Activated CD4-positive, alpha-beta T cell treated with anti-CD3 and anti-CD28 coated beads, Interleukin-2, amount 50 U/mL, for 48 hours (primary cell): ENCODE measurements around the gene FER1L5.
"Not testable (repeated sequence)": the region's sequence is repeated elsewhere in the genome, so short reads cannot be mapped to it uniquely, and the experiment has no call there.

Experiments used
- DNase-seq, 2 experiments: peaks; one replicate each; pipeline ENCODE4 v3.0.0-alpha.2; 2020

The FER1L5 gene

DNA sequence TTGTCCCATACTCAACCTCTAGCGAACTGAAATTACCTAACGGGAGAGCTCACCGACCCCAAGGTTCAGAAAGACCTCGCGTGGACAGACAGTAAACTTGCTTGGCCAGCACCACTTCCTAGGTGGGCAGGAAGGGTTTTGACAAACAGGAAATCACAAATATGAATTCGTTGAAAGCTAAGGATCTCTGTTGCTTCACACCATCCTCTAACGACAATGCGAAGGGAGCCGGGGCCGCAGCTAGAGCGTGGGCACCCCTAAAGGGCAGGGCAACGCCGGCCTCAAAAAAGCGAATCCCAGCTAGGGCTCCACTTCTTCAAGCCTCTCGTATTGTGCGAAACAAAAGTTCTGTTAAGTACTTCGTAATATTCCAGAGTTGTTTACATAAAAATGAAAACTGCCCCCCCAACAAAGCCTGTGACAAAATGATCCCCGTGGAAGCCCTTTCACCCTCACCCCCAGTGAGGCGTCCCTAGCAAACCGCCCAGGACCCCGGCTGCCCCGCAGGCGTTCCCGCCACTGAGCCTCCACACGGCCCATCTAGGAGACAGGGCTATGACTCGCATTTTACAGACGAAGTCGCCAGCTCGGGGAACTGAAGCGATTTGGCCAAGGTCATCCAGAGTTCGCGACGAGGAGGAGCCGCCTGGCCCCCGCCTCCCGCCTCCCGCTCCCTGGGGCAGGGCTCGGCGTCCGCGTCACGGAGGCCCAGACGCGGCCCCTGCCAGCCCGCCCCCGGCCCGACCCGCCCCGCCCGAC, 5.0 kb upstream of the FER1L5 start:
- peak; percentile 80 to 86 for DNase-seq

DNA sequence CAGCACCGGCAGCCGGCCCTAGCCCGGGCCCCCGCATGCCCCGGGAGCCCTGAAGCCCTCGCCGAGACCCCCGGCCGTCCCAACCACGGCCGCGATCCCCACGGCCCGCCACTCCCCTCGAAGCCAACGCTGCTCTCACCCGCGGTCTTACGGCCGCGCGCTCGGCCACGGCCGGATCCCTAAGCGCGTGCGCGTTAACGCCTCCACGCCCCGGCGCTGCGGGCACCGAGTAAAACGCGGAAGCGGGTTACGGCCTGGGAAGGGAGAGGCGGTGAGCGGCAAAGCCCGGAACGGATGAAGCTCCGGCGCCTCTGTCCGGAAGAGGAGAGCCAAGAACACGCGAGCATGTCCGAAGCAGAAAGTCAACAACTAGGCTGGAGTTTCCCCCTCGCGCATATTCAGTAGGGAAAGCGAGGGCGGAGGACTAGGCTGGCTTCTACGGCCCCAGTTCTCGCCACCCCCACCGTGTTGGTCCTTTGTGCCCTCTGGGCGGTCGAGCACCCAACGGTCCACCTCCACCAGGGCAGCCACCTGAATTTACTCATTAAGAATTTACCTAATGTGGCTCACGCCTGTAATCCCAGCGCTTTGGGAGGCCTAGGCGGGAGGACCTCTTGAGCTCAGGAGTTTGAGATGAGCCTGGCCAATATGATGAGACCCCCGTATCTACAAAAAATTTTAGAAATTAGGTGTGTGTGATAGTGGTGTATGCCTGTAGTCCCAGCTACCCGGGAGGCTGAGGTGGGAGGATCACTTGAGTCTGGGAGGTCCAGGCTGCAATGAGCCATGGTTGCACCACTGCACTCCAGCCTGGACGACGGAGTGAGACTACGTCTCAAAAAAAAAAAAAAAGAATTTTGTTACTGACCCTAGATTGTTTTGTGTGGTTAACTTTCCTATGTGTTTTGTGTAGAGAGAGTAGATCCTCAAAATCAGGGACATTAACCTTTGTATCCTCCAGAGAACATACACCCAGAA, 4.1 kb upstream of the FER1L5 start, which contains the start of gene KANSL3:
TSS of gene KANSL3 (minus strand) at position 169 of the 978 bp plus-strand sequence. CDS start 1,177 bp downstream, outside the sequence.
- DNase-seq, result peak; percentile 90 to 91

DNA sequence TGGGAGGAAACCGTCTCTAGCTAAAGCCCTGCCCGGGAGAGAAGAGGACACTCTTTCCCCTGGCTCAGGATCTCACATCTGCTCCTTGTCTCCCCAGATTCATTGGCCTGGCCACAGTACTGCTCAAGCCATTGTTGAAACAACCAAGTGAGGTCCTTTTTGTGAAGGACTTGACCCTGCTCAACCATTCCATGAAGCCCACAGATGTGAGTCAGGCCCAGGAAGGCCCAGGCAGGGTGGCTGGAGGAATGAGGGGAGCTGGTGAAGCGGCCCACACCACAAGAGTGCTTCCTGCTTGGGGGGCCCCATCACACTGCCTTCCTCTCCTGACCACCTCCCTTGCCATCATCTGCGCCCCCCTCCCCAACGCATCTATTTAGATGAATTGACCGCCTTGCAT, 5.1 kb downstream of the FER1L5 start:
- DNase-seq, result no peak

DNA sequence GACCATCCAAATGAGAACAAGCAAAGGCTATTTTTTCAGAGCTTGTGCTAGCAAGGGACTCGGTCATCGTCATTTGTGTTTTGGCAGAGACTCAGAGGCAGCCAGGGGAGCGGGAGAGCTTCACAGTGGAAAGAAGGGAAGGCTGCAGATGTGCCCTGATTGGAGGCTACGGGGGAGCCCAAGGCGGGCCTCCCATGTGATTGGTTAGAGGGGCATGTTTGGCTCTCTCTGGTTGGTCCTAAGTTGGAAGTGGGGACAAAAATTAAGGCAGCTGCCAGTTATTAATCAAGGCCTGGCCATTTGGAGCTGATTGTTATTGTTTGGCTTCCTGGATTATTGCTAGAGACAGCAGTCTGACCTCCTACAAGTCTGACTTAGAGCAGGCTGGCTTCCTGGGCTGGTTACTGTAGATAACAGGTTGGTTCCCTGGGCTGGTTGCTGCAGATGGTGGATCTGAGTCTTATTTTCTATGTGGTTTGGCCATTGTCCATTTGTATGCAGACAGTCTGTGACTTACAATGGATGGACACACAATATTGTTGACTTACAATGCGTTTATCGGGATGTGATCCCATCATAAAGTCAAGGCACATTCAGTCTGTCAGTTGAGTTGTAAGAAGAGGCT, 5.9 kb downstream of the FER1L5 start:
- no peak for DNase-seq

DNA sequence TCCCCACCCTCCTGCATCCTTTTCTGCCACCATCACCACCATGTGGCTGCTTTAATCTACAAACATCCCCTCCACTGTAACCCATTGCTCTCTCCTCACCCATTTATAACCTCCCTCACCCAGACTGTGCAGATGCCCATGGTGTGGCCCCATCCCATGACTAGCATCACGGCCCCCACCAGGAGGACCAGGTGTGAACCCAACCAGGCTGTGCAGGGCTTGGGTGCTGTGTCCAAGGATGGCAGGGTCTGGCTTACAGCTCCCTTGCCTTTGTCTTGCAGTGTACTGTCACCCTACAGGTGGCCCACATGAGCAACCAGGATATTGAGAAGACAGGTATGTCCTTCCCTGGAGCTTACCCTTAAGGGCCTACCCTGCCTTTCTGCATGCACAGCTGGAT, 6.8 kb downstream of the FER1L5 start:
- no peak for DNase-seq

DNA sequence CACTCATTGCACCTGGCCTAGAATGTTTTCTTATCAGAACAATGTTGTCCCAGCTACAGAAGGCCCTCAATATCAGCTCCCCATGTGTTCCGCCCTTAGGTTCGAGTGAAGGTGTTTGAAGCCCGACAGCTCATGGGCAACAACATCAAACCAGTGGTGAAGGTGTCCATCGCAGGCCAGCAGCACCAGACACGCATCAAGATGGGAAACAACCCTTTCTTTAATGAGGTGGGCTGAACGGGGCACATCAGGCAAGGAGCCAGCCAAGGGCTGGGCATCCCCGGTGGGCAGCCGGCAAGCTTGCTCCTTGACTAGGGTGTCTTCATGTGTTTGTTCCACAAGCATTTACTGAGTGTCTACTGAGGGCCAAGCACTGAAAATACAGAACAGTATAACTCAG, 9.2 kb downstream of the FER1L5 start:
- DNase-seq, result no peak

DNA sequence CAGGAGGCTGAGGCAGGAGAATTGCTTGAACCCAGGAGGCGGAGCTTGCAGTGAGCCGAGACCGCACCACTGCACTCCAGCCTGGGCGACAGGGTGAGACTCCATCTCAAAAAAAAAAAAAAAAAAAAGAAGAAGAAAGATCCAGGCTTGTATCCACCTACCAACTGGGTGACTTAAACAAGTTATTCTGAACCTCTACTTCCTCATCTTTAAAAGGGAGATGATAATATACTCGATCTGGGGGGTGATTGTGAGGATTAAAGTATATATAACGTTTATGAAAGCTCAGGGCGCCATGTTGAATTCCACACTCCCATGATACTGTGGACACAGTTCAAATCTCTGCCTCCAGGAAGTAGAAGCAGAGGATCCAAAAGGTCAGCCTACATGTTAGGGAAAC, 12.2 kb downstream of the FER1L5 start:
- DNase-seq, result not testable (repeated sequence)

DNA sequence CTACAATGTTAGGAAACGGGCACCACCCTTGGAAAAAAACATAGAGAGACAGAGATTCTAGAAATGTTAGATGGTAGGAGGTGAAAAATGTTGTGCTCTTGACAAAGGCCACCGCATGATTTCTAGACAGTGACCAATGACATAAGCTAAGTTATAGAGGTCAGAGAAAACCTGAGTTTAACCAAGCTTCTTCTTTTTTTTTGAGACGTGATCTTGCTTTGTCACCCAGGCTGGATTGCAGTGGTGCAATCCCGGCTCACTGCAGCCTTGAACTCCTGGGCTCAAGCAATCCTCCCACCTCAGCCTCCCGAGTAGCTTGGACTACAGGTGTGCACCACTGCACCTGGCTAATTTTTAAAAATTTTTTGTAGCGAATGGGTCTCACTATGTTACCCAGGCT, 13.0 kb downstream of the FER1L5 start:
- no peak for DNase-seq

DNA sequence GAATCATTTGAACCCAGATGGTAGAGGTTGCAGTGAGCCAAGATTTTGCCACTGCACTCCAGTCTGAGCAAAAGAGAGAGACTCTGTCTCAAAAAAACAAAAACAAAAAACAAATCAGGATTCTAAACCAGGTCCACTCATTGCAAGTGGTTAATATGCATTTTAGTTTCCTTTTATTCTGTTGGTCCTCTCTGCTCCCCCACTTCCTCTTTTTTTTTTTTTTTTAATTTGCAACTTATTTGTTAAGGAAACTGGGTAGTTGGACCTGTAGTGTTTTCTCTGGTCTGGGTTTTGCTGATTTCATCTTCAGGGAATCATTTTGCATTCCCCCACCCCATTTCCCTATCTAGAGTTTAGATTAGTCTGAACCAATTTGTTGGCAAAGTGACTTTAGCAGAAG, 14.0 kb downstream of the FER1L5 start:
- DNase-seq, result no peak

DNA sequence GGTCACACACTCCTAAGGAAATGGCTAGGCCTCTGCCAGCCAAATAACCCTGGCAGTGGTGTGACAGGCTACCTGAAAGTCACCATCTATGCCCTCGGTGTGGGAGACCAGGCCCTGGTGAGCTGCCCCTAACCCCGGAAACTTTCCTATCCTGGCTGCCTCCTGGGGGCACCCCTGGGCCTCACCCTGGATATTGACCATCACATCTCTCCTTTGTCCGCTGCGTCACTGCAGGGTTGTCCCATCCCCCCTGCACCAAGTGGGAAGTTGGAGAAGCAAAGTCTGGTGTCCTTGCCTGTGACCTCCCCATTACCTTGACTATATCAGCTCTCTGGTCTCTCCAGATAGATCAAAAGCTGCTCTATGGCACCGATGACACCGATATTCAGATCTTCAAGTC, 18.8 kb downstream of the FER1L5 start:
- no peak for DNase-seq

DNA sequence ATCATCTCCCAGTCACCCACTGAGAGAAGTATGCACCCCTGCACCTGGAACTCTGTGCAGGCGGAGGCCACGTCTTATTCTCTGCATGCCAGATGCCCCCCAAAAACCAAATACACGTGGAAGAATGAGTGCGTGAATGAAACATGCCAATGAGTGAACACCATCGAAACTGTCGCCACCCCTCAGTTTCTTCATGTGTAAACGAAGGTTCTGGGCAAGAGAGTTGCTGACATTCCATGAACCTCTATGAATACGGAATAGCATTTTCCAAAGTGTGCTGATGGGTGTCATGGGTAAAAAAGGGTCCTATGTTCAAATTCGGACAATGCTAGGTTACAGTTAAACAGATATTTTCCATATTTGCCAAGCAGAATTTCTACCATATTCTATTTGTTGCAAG, 19.8 kb downstream of the FER1L5 start:
- DNase-seq, result no peak

DNA sequence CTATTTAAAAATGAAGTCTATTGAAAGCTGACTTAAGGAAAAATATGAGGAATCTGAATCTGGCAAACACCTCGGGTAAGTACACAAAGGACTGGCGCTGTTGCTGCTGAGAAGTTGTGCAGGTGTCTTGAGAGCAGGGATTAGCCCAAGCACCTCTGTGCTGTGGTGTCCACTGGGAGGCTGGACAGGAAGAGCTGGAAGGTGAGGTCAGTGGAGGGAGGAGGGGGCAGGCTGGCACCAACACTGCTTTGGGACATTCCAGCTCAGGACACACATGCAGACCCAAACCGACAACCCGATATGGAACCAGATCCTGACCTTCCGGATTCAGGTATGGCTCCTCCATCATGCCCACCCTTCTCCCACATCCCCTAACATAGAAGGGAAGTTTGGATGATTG, 20.6 kb downstream of the FER1L5 start:
- DNase-seq, result no peak

DNA sequence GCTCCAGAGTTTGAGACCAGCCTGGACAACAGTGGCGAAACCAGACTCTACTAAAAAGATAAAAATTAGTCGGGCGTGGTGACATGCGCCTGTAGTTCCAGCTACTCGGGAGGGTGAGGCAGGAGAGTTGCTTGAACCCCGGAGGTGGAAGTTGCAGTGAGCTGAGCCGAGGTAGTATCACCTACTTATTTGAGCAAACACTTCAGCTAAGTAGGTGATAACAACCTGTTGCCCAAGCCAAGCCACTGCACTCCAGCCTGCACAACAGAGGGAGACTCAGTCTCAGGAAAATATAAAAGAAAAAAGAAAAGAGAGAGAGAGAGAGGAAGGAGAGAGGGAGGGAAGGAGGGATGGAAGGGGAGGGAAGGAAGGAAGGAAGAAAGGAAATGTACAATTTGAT, 21.3 kb downstream of the FER1L5 start:
- no peak for DNase-seq

DNA sequence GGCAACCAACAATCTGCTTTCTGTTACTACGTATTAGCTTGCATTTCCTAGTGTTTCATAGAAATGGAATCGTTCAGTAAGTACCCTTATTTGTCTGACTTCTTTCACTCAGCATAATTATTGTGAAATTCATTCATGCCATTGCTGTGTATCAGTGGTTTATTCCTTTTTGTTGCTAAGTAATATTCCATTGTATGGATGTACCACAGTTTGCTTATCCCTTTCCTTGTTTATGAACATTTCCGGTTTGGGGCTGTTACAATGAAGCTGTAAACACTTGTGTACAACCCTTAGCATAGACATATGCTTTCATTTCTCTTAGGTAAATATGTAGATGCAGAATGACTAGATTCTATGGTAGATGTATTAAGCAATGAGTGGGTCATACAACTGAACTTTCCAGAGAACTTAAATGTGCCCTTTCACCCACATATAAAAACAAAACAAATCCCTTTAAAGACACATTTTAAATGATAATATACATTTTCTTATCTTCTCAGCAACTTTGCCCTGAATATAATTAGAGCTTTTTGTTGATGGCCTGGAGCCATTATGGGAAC, 21.9 kb downstream of the FER1L5 start:
- DNase-seq, result no peak

DNA sequence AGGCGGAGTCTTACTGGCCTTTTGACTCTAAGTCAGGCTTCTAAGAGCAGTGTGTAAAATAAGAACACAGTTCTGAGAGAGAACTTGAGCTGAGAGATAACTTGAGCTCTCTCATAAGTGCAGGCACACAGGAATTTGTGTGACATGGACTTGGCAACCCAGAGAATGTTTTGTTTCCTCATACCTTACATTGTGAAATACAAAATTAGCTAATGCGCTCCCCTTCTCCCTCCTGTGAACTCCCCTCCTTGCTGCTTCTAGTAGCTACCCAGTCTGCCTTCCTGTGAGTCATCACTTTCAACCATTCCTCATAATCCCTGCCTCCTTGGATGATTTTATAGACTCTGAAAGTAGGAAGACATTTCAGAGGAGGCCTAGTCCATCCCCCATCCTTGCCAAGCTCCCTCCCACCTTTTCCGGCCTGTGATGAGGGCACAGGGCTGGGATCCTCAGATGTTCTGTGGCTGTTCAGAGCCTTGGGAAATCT, 22.6 kb downstream of the FER1L5 start:
- no peak for DNase-seq

DNA sequence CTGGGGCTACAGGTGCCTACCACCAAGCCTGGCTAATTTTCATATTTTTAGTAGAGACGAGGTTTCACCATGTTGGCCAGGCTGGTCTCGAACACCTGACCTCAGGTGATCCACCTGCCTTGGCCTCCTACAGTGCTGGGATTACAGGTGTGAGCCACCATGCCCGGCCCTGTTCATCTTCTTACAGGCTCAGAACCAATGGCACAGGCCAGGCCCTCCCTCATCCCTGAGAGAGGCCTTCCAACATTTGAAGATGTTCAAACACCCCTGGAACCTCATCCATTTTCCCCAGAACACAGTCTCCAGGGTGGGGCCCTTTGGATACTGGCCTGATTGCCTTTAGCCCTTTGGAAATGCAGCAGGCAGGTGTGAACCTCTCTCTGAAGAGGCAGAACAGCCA, 23.2 kb downstream of the FER1L5 start:
- not testable (repeated sequence) for DNase-seq

DNA sequence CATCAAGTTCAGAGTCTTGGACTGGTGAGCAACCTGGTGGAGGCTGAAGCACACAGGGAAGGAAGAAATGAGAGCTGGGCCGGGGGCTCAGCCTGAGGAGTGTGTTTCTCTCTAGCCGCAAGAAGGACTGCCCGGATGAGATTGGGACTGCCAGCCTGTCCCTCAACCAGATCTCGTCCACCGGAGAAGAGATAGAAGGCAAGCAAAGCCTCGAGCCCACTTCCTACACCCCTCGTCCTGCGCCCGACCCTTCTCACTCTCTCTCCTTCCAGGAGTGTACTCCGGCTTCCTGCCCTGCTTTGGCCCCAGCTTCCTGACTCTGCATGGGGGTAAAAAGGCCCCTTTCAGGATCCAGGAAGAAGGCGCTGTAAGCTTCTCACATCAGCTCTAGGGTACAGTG, 26.2 kb downstream of the FER1L5 start:
- no peak for DNase-seq

DNA sequence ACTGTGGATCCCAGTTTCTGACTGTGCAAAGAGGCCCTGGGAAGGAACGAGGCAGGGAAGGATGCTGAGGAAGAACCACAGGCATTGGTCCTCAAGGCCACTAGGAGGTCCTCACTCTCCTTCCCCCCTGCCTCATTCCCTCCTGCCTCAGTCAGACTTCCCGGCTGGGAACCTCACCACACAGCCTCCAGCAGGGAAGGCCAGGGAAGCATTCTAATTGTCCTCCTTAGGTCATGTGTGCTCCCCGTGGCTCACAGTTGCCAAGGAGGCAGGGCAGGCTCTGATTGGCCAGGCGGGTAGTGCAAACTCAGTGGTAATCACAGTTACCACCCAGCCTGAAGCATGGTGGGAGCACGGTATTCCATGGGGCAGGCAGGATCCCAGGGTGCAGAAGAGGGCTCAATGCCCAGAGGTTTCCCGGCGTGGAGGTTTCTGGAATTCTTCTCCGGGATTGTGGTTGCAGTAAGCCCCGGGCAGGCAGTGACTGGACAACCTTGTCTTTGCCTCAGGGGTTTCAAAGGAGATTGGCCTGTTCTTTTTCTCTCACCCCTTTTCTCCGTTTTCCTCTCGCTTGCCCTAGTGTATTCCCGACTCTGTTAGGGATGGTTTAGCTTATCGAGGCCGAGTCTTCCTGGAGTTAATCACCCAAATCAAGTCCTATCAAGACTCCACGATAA, 27.1 kb downstream of the FER1L5 start:
- DNase-seq, result no peak

DNA sequence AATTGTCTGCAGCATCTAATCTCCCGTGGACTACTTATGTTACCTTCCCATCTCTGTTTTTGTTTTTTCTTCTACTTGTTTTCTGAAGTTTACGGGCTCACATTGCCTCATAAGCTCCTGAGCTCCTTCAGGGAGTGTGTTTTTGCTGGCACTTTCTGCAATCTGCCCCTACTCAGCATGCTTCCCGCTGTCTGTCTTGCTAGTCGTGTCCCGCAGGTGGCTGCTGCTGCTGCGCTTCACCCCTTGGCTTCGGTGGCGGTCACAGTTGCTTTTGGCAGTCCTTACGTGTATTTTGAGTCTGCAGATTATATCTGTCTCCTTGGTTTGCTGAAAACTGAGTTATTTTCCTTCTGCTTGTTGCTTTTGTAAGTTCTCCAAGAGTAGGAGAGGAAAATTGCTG, 37.3 kb downstream of the FER1L5 start:
- DNase-seq, result no peak

DNA sequence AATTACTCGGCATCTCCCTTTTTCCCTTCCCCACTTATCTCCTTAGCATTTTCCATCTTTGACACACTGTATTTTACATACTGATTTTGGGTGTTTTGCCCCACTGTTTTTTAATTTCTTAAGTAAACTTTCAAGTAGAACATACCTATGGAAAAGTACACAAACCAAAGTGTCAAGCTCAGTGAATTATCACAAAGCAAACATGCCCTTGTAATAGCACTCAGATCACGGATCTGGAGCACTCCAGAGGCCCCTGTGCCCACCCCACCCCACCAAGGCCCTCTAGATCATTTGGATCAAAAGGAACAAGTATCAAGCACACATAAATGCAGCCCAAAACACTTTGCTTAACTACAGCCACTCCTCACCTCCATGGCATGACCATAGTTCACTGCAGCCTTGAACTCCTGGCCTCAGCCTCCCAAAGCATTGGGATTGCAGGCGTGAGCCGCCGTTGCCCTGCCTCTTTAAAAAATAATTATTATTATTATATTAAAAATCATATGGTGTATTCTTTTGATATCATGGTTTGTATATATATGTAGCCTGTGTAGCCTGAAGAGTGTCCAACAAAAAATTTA, 38.1 kb downstream of the FER1L5 start:
- no peak for DNase-seq

DNA sequence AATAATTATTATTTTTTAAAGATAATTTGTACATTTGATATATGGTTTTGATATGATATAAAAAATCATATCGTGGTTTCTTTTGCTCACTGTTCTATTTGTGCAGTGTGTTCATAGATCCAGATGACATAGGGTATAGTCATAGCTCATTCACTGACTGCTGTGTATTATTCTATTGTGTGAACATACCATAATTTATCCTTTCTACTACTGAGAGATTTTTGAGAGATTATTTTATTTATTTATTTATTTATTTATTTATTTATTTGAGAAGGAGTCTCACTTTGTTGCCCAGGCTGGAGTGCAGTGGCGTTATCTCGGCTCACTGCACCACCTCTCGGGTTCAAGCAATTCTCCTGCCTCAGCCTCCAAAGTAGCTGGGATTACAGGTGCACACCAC, 39.0 kb downstream of the FER1L5 start:
- no peak for DNase-seq

DNA sequence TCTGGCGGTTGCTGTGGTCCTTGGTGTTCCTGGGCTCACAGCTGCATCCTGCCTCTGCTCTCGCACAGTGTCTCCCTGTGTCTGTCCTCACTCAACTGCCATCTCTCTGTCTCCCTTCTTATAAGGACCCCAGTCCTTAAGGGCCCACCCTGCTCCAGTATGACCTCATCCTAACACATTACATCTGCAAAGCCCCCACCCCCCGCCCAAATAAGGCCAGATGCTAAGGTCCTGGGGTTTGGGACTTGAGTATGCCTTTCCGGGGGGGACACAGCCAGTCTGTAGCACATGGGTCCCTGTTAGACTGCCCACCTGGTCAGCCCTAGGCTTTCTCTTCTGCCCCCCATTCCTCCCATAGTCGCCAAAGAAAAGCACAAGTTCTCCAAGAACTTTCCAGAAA, 40.7 kb downstream of the FER1L5 start:
- no peak for DNase-seq
